Measurements from ENCODE around the gene ADD1.

DNA sequence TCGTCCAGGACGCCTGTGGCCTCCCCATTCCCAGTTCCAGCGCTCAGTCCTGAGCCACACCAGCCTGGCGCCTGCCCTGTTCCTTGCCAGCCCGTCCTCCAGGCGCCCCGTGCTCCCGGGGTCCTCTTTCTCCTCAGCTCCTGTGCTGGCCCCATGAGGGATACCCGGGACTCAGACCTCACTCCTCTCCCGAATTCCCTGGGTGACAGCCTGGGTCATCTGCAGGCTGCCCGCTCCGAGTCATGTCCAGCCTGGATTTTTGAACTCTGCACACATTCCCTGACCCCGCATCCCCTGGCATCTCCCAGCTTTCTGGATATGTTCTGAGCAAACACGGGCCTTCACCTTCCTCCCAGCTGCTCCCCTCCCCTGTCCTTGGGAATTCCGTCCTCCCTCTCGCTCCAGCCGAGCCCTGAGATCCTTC, 14.9 kb upstream of the ADD1 start:
- TF ChIP-seq CTCF (optimal IDR thresholded peaks at IDR 0.05 in 1 of 3, IDR thresholded peaks at IDR 0.05 in 1 of 3, conservative IDR thresholded peaks at IDR 0.05 in 1 of 3; ENCODE audit: extremely low read depth in 1 of 3, insufficient read depth in 2 of 3, low read length in 3 of 3) (no peak), EZH2 (IDR thresholded peaks at IDR 0.05; ENCODE audit: low read length) (no peak)
